ENCODE data around the gene KRTAP5-4. TPM values are rescaled to one million over a fixed set of nuclear protein-coding genes. Genes with fewer than 3 reads are reported as not detected.
"Not testable (repeated sequence)": the region's sequence is repeated elsewhere in the genome, so short reads cannot be mapped to it uniquely, and the experiment has no call there.

Gene KRTAP5-4
- polyA plus RNA-seq, 1 experiment = not detected

GRCh38 chr11:1668911-1669473 lies 47.1 kb upstream of the KRTAP5-4 start:
- ChIA-PET POLR2A (interaction anchor here (0.7 kb wide), 1 partner anchor 95 kb away, joined by 5 read pairs; no protein-coding TSS in a partner anchor), CTCF (interaction anchor here (1.3 kb wide), 1 partner anchor 16 kb away, joined by 5 read pairs; no protein-coding TSS in a partner anchor)
- Histone ChIP-seq H3K27me3 (ENCODE audit: control insufficient read depth, insufficient read depth, low read length) (peaks cover 17% of the 10 kb centered on the region), H3K4me3 (ENCODE audit: low read depth, low read length) (no peak overlapping the region), H3K36me3 (ENCODE audit: control insufficient read depth, insufficient read depth, low read length) (no peaks in the 10 kb centered on the region)
- DNase-seq (ENCODE audit: low read depth) = no peak
- no peak for TF ChIP-seq CTCF (IDR thresholded peaks at IDR 0.05; ENCODE audit: insufficient read depth, low read depth, low read length)

DNA sequence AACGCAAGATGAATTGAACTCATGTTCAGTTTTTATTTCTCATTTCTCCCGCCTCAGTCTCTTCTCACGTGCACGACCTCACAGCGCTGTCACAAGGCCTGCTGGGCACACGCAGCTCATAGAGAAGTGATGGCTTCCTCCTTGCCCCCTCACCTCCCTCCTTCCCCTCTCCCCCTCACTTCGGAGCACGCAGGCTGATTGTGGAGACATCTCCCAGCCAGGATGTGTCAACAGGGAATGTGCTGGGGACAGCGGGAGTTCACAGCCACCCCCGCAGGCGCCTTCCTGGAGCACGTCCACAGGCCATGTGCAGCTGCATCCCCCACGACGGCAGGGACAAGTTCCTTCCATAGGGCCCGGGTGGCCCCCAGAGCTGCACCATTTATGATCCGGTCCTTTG lies 46.0 kb upstream of the KRTAP5-4 start:
- CTCF ChIA-PET = interaction anchor here (1.3 kb wide), 1 partner anchor 15 kb away, joined by 5 read pairs; no protein-coding TSS in a partner anchor
- H3K27me3 ChIP-seq (ENCODE audit: control insufficient read depth, insufficient read depth, low read length) = peaks cover 16% of the 10 kb centered on the region
- POLR2A ChIA-PET = no interaction called here

GRCh38 chr11:1667121-1667850 lies 45.3 kb upstream of the KRTAP5-4 start:
- no peak for TF ChIP-seq CTCF (IDR thresholded peaks at IDR 0.05; ENCODE audit: insufficient read depth, low read depth, low read length)
- no peak overlapping the region for H3K4me3 ChIP-seq (ENCODE audit: low read depth, low read length)
- ChIA-PET POLR2A (no interaction called here), CTCF (no interaction called here)
- DNase-seq (ENCODE audit: low read depth) = no peak
- H3K36me3 ChIP-seq (ENCODE audit: control insufficient read depth, insufficient read depth, low read length) = no peaks in the 10 kb centered on the region
- H3K27me3 ChIP-seq (ENCODE audit: control insufficient read depth, insufficient read depth, low read length) = peaks cover 13% of the 10 kb centered on the region

More for the DNA sequence above, 46.0 kb upstream of the KRTAP5-4 start:
- Histone ChIP-seq H3K36me3 (ENCODE audit: control insufficient read depth, insufficient read depth, low read length) (no peaks in the 10 kb centered on the region), H3K4me3 (ENCODE audit: low read depth, low read length) (no peak overlapping the region)
- TF ChIP-seq CTCF (IDR thresholded peaks at IDR 0.05; ENCODE audit: insufficient read depth, low read depth, low read length) = no peak
- DNase-seq (ENCODE audit: low read depth) = no peak

DNA sequence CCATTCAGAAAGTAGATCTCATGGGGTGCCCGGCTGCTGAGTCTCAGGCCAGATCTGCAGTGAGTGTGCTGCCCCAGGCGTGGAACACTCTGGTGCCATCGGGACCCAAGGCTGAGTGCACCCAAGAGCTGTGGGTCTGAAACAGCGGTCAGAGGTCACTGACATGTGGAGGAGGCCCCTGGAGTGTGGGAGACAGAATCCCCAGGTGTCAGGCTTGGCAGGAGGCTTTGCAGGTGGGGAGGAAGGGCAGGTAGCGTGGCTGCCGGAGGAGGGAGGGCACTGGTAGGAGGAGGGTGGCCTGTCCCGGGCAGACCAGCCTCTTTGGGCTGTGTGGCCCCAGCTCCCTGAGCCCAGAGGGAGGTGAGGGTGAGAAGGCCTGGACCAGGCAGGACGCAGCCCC lies 43.4 kb upstream of the KRTAP5-4 start:
- TF ChIP-seq CTCF (IDR thresholded peaks at IDR 0.05; ENCODE audit: insufficient read depth, low read depth, low read length) = no peak
- no peak for DNase-seq (ENCODE audit: low read depth)
- H3K27me3 ChIP-seq (ENCODE audit: control insufficient read depth, insufficient read depth, low read length) = peaks cover 16% of the 10 kb centered on the region
- no peaks in the 10 kb centered on the region for H3K36me3 ChIP-seq (ENCODE audit: control insufficient read depth, insufficient read depth, low read length)
- H3K4me3 ChIP-seq (ENCODE audit: low read depth, low read length) = no peak overlapping the region
- CTCF ChIA-PET = no interaction called here
- POLR2A ChIA-PET = no interaction called here

GRCh38 chr11:1662699-1663283 lies 40.9 kb upstream of the KRTAP5-4 start:
- H3K27me3 ChIP-seq (ENCODE audit: control insufficient read depth, insufficient read depth, low read length); CTCF ChIA-PET; H3K4me3 ChIP-seq (ENCODE audit: low read depth, low read length); POLR2A ChIA-PET; H3K36me3 ChIP-seq (ENCODE audit: control insufficient read depth, insufficient read depth, low read length); DNase-seq (ENCODE audit: low read depth): not testable (repeated sequence)

- H3K27me3 ChIP-seq (ENCODE audit: control insufficient read depth, insufficient read depth, low read length); DNase-seq (ENCODE audit: low read depth); H3K36me3 ChIP-seq (ENCODE audit: control insufficient read depth, insufficient read depth, low read length); POLR2A ChIA-PET; H3K4me3 ChIP-seq (ENCODE audit: low read depth, low read length): not testable (repeated sequence)
- CTCF ChIA-PET = interaction anchor here (1.0 kb wide), 1 partner anchor 9 kb away, joined by 5 read pairs; no protein-coding TSS in a partner anchor
These were observed 39.7 kb upstream of the KRTAP5-4 start for GRCh38 chr11:1661454-1662269.

All from BJ (cell line).